ENCODE data around the gene TTC19. TPM values are rescaled to one million over a fixed set of nuclear protein-coding genes. Genes with fewer than 3 reads are reported as not detected.

Gene TTC19
- total RNA-seq, 1 donor from 2014 or later = 36.0 TPM

DNA sequence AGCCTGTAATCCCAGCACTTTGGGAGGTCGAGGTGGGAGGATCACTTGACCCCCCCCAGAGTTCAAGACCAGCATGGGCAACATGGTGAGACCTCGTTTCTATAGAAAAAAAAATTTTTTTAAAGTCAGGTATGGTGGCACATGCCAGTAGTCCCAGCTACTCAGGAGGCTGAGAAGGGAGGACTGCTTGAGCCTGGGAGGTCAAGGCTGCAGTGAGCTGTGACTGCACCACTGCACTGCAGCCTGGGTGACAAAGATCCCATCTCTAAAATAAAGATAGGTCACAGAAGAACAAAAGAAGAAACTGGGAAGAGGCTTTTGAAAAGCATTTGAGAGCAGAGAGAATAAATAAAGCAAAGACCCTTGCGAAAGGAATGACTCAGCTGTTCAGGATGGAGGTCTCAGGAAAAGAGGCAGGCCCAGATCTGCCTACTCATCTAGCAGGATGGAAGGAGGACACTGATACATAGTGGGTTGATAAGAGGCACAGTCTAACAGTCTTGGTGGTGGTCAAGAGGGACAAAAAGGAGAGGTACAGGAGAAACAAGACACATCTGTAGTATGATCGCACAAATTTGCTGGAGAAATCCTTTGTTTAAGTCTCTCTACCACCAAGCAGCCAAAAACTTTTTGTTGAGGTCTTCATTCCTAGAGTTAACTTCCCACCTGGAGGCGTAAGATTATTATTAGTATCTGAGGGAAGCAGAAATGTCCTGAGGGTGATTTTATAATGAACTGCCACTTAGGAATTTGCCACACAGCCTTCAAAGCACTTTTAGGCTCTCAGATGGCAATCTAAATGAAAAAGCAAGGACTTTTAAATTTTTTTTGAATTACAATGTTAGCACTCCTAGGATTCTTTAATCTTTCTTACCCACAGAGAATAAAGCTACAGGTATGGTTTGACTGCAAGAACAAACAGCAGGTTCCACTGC, 17.7 kb upstream of the TTC19 start:
- no peaks in the 10 kb centered on the region for H3K27me3 ChIP-seq (ENCODE audit: low read depth)
- H3K9me3 ChIP-seq = no peaks in the 10 kb centered on the region
- H3K4me3 ChIP-seq = no peak overlapping the region
- ATAC-seq (no peak), DNase-seq (no peak)
- TF ChIP-seq, protein P1, sequence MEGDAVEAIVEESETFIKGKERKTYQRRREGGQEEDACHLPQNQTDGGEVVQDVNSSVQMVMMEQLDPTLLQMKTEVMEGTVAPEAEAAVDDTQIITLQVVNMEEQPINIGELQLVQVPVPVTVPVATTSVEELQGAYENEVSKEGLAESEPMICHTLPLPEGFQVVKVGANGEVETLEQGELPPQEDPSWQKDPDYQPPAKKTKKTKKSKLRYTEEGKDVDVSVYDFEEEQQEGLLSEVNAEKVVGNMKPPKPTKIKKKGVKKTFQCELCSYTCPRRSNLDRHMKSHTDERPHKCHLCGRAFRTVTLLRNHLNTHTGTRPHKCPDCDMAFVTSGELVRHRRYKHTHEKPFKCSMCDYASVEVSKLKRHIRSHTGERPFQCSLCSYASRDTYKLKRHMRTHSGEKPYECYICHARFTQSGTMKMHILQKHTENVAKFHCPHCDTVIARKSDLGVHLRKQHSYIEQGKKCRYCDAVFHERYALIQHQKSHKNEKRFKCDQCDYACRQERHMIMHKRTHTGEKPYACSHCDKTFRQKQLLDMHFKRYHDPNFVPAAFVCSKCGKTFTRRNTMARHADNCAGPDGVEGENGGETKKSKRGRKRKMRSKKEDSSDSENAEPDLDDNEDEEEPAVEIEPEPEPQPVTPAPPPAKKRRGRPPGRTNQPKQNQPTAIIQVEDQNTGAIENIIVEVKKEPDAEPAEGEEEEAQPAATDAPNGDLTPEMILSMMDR (IDR thresholded peaks at IDR 0.05) = no peak
- no peak overlapping the region for H3K27ac ChIP-seq
- H3K4me1 ChIP-seq = no peaks in the 10 kb centered on the region
- H3K36me3 ChIP-seq = peaks cover 84% of the 10 kb centered on the region
- intact Hi-C loops (cut with DNase I) = no loop called here

DNA sequence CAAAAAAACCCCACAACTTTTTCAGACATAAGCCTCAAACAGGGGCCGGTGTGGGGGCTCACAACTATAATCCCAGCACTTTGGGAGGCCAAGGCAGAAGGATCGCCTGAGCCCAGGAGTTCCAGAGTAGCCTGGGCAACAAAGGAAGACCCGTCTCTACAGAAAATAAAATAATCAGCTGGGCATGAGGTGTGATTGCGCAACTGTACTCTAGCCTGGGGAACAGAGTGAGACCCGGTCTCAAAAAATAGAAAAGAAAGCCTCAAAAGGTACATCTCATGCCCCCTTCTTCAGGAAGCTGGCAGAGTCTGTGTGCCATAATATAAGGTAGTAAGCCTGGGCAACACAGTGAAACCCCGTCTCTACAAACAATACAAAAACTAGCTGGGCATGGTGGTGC, 3.3 kb upstream of the TTC19 start:
- Histone ChIP-seq H3K27ac (no peak overlapping the region), H3K27me3 (ENCODE audit: low read depth) (no peaks in the 10 kb centered on the region), H3K9me3 (no peaks in the 10 kb centered on the region), H3K4me1 (peaks cover 16% of the 10 kb centered on the region), H3K4me3 (no peak overlapping the region), H3K36me3 (peaks cover 23% of the 10 kb centered on the region)
- intact Hi-C loops (cut with DNase I) = no loop called here
- TF ChIP-seq, protein P1 (IDR thresholded peaks at IDR 0.05) = no peak
- ATAC-seq (no peak), DNase-seq (no peak)

DNA sequence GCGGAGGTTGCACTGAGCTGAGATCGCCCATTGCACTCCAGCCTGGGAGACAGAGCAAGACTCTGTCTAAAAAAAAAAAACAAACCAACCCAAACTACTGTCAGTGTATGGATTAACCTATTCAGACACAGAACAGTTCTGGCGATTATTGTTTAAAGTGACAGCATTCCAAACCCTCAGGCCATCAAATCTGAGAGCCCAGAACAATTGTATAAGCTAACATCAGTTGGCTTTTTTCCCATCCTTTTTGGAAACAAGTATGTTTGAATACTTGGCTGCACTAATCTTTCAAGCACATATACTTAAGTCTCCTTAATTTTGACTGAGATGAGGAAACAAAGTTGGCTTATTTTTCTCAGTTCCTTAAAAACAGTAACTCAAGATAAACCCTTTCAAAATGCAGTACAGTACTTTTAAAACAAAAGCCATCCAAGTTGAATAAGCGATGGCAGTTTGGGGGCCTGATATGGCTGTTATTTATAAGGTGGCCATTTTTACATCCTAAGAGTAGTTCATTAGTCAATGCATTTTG, 1.5 kb upstream of the TTC19 start:
- peak overlapping the region; percentile 98 for H3K27ac ChIP-seq
- peaks cover 24% of the 10 kb centered on the region for H3K36me3 ChIP-seq
- intact Hi-C loops (cut with DNase I) = no loop called here
- ATAC-seq = no peak
- peaks cover 21% of the 10 kb centered on the region for H3K4me1 ChIP-seq
- peak overlapping the region; percentile 85 for H3K4me3 ChIP-seq
- no peaks in the 10 kb centered on the region for H3K9me3 ChIP-seq
- TF ChIP-seq, protein P1 (IDR thresholded peaks at IDR 0.05) = no peak
- no peaks in the 10 kb centered on the region for H3K27me3 ChIP-seq (ENCODE audit: low read depth)
- no peak for DNase-seq

DNA sequence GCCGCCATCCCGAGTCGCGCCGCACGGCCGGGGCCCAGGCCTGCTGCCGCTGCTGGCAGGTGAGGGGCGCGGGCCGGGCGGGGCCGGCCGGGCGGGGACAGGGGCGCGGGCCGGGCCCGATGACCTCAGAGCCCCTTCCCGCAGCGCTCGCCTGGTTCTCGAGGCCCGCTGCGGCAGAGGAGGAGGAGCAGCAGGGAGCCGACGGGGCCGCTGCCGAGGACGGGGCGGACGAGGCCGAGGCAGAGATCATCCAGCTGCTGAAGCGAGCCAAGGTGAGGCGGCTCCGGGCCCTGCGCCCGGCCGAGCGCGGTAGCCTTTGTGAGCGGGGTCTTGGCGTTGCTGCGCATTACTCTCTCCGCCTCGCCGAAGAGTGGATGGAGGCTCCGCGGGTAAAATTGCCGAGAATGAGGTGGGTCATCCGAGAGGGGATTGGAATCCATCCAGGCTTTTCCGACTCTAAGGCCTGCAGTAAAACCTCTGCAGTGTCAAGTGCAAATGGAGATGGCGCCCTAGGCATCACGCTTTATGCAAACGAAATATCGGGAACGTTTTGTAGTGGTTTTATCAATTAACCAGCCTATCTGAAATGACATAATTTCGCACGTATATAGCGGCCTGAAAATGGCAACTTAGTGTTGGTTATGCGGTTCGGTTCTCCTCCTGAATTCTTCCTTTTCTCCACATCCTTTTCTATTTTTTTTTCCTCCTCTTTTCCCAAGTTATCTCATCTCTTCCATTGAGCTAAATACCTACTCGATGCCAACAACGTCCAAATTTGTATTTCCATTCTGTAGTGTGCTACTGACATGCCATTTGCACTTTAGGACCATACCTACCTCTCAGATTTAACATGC, 577 bp downstream of the TTC19 start:
- no peaks in the 10 kb centered on the region for H3K27me3 ChIP-seq (ENCODE audit: low read depth)
- peak overlapping the region; percentile 98 for H3K27ac ChIP-seq
- DNase-seq (no peak), ATAC-seq (peak; percentile 60 to 64)
- H3K4me1 ChIP-seq = peaks cover 29% of the 10 kb centered on the region
- H3K4me3 ChIP-seq = peak overlapping the region; percentile 85
- TF ChIP-seq, protein P1 (IDR thresholded peaks at IDR 0.05) = no peak
- no peaks in the 10 kb centered on the region for H3K9me3 ChIP-seq
- H3K36me3 ChIP-seq = peaks cover 41% of the 10 kb centered on the region
- intact Hi-C loops (cut with DNase I) = no loop called here

DNA sequence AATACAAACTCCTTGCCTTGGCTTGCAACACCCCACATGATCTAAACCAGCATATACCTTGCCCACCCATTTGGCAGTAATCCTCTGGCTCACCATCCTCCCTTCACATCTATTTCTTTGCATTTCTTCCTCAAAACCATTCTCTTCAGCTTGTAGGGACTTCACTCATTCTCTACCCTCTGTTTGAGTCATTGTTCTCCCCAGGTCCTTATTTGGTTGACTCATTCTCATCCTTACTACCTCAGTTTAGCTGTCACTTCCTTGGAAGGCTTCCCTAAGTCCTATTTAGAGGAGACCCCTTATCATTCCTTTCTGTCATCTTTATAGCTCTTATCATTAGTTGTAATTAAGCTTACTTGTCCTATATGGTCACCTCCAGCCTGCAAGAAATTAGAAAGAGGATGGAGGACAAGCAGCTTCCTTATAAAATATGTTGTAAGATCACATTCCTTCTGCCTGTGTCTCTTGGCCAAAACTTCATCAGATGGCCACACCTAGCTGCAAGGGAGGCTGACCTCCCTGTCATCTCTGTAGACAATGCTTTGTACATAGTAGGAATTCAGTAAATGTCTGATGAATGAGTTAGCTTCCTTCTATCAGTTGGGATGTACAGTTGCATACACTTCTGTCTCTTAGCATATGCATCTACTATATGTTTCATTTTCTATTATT, 1.7 kb downstream of the TTC19 start:
- Histone ChIP-seq H3K4me1 (peaks cover 30% of the 10 kb centered on the region), H3K4me3 (peak overlapping the region; percentile 85), H3K9me3 (no peaks in the 10 kb centered on the region), H3K27me3 (ENCODE audit: low read depth) (no peaks in the 10 kb centered on the region), H3K36me3 (peaks cover 52% of the 10 kb centered on the region), H3K27ac (no peak overlapping the region)
- DNase-seq (no peak), ATAC-seq (no peak)
- TF ChIP-seq, protein P1 (IDR thresholded peaks at IDR 0.05) = no peak
- intact Hi-C loops (cut with DNase I) = no loop called here

Measured in lower lobe of right lung (tissue), 2 donors.